Endothelial cell (in vitro differentiated cells): ENCODE data around the gene KCNK2. TPM values are rescaled to one million over a fixed set of nuclear protein-coding genes. Genes with fewer than 3 reads are reported as not detected.
A peak's percentile ranks its signal among the peaks of the same experiment; 100 is the strongest.

Source experiments
- DNase-seq: peaks from one replicate; pipeline ENCODE4 v3.0.0; 2021; ENCODE audit warnings: low spot score
- H3K27ac Mint-ChIP-seq: one replicate; pipeline ENCODE4 v1.8.0; 2021; ENCODE audit warnings: mixed read lengths, inconsistent platforms; ENCODE audit not compliant: unreplicated experiment
- H3K27me3 Mint-ChIP-seq: one replicate; pipeline ENCODE4 v1.8.0; 2021; ENCODE audit warnings: mild to moderate bottlenecking, moderate library complexity, mixed read lengths, inconsistent platforms; ENCODE audit not compliant: unreplicated experiment
- H3K36me3 Mint-ChIP-seq: one replicate; pipeline ENCODE4 v1.8.0; 2021; ENCODE audit warnings: mild to moderate bottlenecking, low read depth, mixed read lengths, inconsistent platforms; ENCODE audit not compliant: unreplicated experiment
- H3K4me1 Mint-ChIP-seq: one replicate; pipeline ENCODE4 v1.8.0; 2021; ENCODE audit warnings: mild to moderate bottlenecking, mixed read lengths, inconsistent platforms; ENCODE audit not compliant: unreplicated experiment
- H3K4me3 Mint-ChIP-seq: one replicate; pipeline ENCODE4 v1.8.0; 2021; ENCODE audit warnings: mild to moderate bottlenecking, mixed read lengths, inconsistent platforms; ENCODE audit not compliant: unreplicated experiment
- H3K9me3 Mint-ChIP-seq: one replicate; pipeline ENCODE4 v1.8.0; 2021; ENCODE audit warnings: mixed read lengths, inconsistent platforms; ENCODE audit not compliant: unreplicated experiment
- total RNA-seq: library from RNA; stranded (reverse); fragmentation: NEBNext Ultra II Directional; extraction: Animal tissue kit (Norgen Biotek cat#: 25700); gene quantifications from one replicate; pipeline ENCODE4 v1.2.1, GENCODE V29; 2021; ENCODE audit not compliant: unreplicated experiment
- TF ChIP-seq, protein P1 (sequence below): fragments of 200-600 bp; sonication (generic); IDR thresholded peaks from one replicate; pipeline ENCODE4 v1.5.0; 2021; ENCODE audit warnings: antibody characterized with exemption; ENCODE audit not compliant: unreplicated experiment

Gene KCNK2
- total RNA-seq, 1 donor from 2014 or later = not detected

DNA sequence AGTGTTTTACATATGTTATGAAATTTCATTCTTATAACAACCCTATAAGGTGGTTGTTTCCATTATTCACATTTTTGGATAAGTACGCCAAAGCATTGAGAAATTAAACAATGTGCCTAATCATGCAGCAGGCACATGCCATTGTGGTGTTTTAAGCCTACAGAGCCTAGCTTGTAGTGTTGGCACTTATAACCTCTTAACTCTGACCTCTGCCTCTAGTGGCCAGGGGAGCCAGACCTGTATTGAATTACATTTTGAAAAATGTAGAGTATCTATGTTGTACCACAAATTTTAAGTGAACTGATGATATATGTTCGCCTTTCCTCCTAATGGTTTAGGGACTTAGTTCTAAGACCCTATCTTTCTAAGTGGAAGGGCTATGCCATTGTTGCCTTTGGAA, 61.0 kb downstream of the KCNK2 start:
- no peaks in the 10 kb centered on the region for H3K9me3 Mint-ChIP-seq
- H3K27ac Mint-ChIP-seq = no peak overlapping the region
- TF ChIP-seq, protein P1, sequence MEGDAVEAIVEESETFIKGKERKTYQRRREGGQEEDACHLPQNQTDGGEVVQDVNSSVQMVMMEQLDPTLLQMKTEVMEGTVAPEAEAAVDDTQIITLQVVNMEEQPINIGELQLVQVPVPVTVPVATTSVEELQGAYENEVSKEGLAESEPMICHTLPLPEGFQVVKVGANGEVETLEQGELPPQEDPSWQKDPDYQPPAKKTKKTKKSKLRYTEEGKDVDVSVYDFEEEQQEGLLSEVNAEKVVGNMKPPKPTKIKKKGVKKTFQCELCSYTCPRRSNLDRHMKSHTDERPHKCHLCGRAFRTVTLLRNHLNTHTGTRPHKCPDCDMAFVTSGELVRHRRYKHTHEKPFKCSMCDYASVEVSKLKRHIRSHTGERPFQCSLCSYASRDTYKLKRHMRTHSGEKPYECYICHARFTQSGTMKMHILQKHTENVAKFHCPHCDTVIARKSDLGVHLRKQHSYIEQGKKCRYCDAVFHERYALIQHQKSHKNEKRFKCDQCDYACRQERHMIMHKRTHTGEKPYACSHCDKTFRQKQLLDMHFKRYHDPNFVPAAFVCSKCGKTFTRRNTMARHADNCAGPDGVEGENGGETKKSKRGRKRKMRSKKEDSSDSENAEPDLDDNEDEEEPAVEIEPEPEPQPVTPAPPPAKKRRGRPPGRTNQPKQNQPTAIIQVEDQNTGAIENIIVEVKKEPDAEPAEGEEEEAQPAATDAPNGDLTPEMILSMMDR = no peak
- no peak for DNase-seq
- H3K36me3 Mint-ChIP-seq = no peaks in the 10 kb centered on the region
- no peak overlapping the region for H3K4me3 Mint-ChIP-seq
- H3K4me1 Mint-ChIP-seq = no peaks in the 10 kb centered on the region
- H3K27me3 Mint-ChIP-seq = no peaks in the 10 kb centered on the region

DNA sequence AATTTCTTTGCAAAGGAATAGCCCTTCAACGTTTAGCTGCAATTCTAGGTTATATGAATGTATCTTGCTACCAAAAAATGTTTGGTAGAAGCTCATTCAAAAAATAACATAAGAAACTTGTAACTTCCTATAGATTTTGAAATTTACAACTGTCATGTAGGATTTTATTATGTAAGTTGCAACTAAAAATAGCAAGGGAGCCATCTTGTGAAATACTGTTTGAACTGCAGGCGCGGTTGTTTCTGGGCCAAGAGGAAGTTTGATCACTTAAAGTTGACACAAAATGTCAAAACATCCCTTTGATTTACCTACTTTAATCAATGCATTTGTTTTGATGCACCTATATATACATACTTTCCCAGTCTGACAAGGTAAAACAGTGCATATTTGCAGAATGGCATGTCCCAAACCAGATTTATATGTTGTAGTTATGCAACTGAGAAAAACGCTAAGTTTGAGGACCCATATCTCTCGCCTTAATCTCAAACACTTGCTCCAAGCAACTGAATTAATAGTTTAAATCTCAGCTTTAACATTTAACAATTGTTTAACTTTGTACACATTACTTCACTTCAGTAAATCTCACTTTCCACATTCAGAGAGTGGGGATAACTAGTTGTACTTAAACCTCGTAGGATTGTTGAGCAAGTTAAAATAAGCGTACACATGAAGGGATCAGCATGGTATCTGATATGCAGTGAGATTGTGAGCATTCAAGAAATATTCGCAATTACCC, 63.9 kb downstream of the KCNK2 start:
- Mint-ChIP-seq H3K36me3 (no peaks in the 10 kb centered on the region), H3K27ac (no peak overlapping the region), H3K27me3 (no peaks in the 10 kb centered on the region), H3K9me3 (no peaks in the 10 kb centered on the region), H3K4me1 (no peaks in the 10 kb centered on the region), H3K4me3 (no peak overlapping the region)
- TF ChIP-seq, protein P1 = no peak
- DNase-seq = peak; percentile 7

DNA sequence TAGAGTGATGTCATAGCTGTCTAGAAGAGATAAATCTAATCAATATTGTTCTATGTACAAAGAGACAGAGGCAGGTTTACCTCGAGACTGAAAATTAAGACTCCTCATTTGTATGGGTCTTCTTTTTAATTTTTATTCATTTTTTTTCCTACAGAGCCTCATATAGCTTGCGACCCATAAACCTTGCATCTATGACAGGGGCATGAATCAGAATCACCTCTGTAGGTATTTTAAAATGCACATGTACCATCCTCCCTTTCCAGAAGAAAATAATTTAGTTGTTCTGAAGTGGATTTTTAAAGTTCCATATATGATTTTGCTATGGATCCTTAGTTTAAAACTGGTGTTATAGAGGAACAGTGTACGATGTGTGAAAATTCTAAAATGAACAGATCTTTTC, 64.5 kb downstream of the KCNK2 start:
- DNase-seq = no peak
- TF ChIP-seq, protein P1 = no peak
- H3K4me3 Mint-ChIP-seq = no peak overlapping the region
- H3K9me3 Mint-ChIP-seq = no peaks in the 10 kb centered on the region
- H3K27me3 Mint-ChIP-seq = no peaks in the 10 kb centered on the region
- H3K27ac Mint-ChIP-seq = no peak overlapping the region
- H3K36me3 Mint-ChIP-seq = no peaks in the 10 kb centered on the region
- no peaks in the 10 kb centered on the region for H3K4me1 Mint-ChIP-seq

DNA sequence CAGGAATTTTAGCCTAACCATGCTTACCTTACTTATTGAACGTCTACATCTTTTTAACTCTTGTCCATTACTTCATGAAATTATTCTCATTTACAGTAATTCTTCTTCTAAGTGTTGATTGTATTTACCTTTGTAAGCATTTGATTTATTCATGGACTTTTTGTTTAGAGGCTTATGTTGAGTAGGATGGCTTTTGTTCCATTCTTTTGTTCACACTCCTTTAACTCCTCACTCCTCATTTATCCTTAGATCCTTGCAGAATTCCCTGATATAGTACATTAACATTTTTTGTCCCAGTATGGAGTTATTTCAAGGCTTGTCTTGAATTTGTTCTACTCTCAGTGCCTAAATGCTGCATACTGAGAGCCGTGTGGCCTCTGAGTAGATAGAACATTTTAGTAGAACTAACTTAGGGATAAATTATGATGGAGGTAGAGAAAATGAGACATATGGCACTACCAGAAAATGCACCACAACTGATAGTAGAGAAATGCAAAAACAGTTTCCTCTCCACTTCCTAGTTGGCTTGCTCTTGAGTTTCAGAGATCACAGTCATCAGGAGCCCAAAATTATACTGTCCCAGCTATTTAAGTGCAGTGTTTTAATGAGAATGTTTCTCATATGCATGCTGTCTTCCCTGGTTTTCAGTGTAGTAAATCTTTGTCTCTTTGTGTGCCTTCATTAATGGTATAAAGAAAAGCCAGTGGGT, 69.5 kb downstream of the KCNK2 start:
- TF ChIP-seq, protein P1 = no peak

DNA sequence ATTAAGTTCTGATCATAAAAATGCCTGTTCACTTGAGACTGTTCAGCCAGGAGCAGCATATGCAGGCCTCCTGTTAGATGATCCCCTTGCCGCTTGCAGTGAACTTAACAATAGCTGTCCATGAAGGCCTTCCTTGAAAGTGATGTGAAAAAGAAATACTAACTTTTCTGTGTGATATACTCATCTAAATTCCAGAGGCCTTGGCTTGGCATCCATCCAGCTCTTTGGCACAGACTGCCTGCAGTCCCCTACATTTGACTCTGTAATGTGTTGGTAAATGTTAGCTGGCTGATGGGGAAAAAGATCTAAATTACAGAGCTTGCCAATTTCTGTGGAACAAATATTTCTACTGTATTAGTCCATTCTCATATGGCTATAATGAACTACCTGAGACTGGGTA, 73.7 kb downstream of the KCNK2 start:
- H3K27ac Mint-ChIP-seq = no peak overlapping the region
- H3K9me3 Mint-ChIP-seq = no peaks in the 10 kb centered on the region
- TF ChIP-seq, protein P1 = no peak
- H3K4me3 Mint-ChIP-seq = no peak overlapping the region
- no peaks in the 10 kb centered on the region for H3K36me3 Mint-ChIP-seq
- H3K27me3 Mint-ChIP-seq = no peaks in the 10 kb centered on the region
- no peak for DNase-seq
- H3K4me1 Mint-ChIP-seq = no peaks in the 10 kb centered on the region

More for the DNA sequence above, 69.5 kb downstream of the KCNK2 start:
- Mint-ChIP-seq H3K9me3 (no peaks in the 10 kb centered on the region), H3K4me3 (no peak overlapping the region), H3K27me3 (no peaks in the 10 kb centered on the region), H3K4me1 (no peaks in the 10 kb centered on the region), H3K36me3 (no peaks in the 10 kb centered on the region), H3K27ac (no peak overlapping the region)
- DNase-seq = no peak
